ENCODE measurements around the gene STAT4.

DNA sequence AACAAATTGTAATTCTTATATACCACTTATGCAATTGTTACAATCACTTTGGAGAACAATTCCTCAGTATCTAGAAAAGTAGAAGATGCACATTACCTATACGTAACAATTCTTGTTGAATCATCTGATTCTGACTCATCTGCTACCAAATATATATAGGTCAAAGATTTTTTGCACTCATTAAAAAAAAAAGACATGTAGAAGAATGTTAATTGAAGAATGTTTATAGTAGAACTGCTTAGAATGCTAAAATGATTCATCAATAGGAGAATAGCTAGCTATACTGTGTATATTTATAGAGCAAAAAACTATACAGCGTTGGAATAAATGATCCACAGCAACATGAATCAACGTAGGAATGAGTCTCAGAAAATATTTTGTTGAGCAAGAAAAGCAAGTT, 107.4 kb downstream of the STAT4 start:
- TF ChIP-seq, protein P1, sequence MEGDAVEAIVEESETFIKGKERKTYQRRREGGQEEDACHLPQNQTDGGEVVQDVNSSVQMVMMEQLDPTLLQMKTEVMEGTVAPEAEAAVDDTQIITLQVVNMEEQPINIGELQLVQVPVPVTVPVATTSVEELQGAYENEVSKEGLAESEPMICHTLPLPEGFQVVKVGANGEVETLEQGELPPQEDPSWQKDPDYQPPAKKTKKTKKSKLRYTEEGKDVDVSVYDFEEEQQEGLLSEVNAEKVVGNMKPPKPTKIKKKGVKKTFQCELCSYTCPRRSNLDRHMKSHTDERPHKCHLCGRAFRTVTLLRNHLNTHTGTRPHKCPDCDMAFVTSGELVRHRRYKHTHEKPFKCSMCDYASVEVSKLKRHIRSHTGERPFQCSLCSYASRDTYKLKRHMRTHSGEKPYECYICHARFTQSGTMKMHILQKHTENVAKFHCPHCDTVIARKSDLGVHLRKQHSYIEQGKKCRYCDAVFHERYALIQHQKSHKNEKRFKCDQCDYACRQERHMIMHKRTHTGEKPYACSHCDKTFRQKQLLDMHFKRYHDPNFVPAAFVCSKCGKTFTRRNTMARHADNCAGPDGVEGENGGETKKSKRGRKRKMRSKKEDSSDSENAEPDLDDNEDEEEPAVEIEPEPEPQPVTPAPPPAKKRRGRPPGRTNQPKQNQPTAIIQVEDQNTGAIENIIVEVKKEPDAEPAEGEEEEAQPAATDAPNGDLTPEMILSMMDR (IDR thresholded peaks at IDR 0.05): no peak
- TF ChIP-seq POLR2A (IDR thresholded peaks at IDR 0.05): no peak

Data from transverse colon (tissue), 3 donors.